GM18505 (cell line): ENCODE measurements around the gene CA7.

ENCODE experiments used
- ATAC-seq: cut with Tn5 transposase; IDR thresholded peaks from one replicate; pipeline ENCODE4 v1.9.1; 2021; ENCODE audit not compliant: unreplicated experiment
- POLR2A ChIP-seq: IDR thresholded peaks from 4 replicates; pipeline ENCODE4 v1.6.1; 2011; ENCODE audit warnings: borderline replicate concordance; ENCODE audit not compliant: insufficient read depth, insufficient read length; ENCODE audit errors: extremely low read depth

CA7 gene

DNA sequence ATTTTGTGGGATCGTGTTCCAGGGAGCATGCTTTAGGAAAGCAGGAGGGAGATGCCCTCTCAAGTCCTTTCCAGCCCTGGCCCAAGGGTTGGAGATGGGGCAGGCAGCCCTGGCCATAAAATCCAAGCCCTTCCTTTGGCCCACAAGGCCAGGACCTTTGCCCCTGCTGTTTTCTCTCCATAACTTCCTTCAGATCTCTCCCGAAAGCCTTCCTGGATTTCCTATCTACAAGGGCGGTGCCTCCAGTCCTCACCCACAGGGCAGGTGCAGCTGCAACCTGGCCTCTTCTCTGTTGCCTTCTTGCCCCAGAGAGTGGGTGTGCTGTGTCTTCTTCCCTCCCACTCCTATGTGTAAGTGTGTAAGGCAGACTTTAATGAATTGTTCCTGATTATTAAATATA is 27.6 kb downstream of the CA7 start:
- TF ChIP-seq POLR2A, result no peak
- ATAC-seq, result no peak

DNA sequence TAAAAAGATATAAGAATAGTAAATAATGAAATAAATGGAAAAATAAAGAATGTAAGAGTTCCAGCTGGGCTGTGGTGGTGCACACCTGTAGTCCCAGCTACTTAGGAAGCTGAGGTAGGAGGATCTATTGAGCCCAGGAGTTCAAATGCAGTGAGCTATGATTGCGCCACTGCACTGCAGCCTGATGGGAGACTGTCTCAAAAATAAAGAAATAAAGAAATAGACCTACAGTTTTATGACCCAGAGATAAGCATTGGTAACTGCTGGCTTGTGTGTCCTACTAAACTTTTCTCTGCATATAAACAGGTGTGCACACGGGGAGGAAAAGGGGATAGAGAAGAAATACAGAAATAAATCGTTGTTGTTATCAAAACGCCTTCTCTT is 28.3 kb downstream of the CA7 start:
- no peak for TF ChIP-seq POLR2A
- no peak for ATAC-seq

DNA sequence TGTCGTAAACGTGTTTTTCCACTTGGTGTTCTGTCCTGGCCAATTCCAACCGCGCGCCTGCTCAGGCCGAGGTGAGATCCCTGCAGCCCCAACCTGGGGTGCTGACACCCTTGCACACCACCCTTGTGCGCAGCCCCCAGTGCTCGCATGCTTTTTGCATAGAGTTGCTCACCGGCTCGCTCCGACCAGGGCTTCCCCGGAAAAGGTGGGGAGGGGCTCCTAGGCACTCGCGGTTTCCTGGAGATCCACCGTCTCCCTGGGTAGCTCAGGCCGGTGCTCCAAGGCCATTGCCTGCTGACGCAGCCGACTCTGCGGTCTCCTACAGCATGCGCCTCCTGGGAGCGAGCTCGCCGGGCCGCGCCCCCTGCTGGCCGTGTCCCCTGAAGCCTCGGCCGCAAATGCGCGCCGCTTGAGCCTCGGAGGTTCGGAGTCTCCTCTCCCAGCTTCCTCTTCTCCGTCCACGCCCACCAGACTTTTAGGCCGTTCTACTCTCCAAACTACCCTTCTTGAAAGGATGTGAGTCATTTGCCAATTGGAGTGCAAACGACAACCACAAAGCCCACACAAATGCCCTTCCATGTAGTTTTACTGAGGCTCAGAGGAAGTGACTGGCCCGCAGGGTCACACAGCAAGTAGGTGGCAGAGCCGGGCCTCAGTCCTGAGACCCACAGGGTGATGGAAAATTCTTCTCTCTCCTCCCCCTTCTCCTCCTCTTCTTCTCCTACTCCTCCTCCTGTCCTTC is 28.9 kb downstream of the CA7 start:
- peak; percentile 92 for ATAC-seq
- no peak for TF ChIP-seq POLR2A

DNA sequence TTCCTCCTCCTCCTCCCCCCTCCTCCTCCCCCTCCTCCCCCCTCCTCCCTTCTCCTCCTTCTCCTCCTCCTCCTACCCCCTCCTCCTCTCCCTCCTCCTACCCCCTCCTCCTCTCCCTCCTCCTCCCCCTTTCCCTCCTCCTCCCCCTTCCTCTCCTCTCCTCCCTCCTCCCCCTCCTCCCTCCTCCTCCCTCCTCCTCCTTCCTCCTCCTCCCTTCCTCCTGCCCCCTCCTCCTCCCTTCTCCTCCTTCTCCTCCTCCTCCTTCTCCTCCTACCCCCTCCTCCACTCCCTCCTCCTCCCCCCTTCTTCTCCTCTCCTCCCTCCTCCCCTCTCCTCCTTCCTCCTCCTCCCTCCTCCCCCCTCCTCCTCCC is 29.5 kb downstream of the CA7 start:
- no peak for ATAC-seq
- no peak for TF ChIP-seq POLR2A

DNA sequence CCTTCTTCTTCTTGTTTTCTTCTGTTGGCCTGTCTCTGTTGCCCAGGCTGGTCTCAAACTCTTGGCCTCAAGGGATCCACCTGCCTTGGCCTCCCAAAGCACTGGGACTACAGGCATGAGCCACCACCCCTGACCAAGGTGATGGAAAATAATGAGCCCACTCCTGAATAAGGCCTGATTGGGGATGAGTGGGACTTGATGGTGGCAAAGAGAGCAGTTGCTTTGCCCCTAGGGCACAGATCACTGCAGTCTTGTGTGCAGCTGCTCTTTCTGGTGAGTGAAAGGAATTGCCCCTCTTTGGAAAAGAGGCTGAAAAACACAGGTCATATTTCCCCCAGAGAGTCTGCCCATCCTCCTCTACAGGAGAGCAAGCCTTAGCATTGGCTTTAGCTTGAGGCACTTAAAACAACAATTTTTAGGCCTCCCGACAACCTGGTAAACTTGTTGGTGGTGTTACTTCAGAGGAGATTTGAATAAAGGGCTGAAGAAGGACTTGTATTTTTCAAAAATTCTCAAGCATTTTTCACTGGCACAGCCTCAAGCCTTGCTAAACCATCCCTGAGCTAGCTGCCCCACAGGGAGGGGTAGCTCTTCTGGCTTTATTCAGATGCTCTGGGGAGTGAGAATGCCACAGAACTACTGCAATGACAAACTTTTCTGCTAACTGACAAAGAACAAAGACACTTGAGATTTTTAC is 30.0 kb downstream of the CA7 start:
- no peak for TF ChIP-seq POLR2A
- no peak for ATAC-seq

DNA sequence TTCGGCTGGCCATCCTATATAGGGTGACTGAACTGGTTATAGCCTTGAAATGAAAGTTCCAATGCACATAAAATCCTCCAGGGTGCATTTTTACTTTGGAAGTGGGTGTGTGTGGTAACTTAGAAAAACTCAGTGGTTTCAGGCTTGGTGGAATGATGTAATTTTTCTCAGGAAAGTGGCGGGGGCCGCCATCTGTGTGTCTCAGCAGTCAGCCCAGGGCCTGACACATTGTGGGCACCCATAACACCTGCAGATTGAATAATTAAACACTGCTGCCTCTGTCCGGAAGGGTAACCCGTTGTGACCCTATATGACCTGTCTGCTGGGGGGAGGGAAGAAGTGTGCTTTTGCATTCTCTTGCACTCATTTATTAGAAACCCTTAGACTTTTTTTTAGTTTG is 33.9 kb downstream of the CA7 start:
- ATAC-seq, result no peak
- no peak for TF ChIP-seq POLR2A

DNA sequence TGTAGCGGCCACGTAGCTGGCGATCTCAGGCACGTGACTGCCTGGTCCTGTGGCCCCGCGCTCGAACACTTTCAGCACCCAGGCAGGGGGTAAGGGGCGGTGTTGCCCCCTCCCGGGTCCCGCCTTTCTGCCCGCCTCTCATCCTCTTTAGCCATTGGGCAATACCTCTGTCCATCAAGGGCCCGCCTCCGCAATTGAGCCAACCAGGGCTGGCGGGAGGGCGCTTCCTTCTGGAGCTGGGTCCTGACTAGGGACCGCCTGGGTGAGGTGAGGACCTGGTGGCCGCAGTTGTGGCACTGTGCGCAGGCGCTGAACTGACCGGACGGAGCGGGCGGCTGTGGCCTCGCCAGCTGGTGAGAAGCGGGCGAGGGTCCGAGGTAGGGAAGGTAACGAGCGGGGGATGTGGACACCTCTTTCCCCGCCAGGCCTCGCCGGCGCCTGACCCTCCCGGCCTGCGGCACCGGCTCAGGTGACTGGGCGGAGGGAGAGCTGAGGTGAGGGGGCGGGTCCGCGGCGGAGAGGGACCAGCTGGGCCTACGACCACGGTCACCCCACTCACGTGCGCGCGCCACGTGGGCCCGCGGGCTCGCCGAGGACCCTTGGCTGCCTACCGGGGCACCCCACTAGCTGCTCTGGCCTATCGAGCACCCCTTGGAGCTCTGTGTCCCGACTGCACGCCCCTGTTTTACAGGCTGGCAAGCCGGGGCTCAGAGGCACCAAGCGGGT is 36.2 kb downstream of the CA7 start, which contains the start of gene PDP2:
Gene PDP2 (plus strand): TSS at position 228 of the 726 bp plus-strand sequence. CDS start 3,770 bp downstream, outside the sequence.
- peak; percentile 97 for ATAC-seq

DNA sequence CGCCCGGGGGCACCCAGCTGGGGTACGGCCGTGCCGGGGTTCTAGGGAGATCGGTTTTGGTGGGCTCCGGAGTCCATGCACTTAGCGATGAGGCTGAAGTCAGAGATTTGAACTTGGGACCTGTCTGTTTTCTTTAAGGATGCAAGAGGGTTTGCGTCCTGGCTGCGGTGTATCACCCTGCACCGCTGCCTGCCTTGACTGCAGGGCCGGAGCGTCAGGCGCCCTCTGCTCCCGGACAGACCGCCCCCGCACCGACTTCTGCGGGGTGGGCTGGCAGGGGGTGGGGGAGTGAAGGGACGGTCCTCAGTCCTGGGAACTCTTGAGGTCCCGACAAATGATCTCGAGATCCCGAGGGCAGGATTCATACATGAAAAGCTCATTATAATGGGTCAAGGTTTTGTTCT is 36.8 kb downstream of the CA7 start:
- ATAC-seq, result no peak
- TF ChIP-seq POLR2A, result no peak

More for the DNA sequence above, 36.2 kb downstream of the CA7 start, which contains the start of gene PDP2:
- TF ChIP-seq POLR2A, result peak; percentile 83

DNA sequence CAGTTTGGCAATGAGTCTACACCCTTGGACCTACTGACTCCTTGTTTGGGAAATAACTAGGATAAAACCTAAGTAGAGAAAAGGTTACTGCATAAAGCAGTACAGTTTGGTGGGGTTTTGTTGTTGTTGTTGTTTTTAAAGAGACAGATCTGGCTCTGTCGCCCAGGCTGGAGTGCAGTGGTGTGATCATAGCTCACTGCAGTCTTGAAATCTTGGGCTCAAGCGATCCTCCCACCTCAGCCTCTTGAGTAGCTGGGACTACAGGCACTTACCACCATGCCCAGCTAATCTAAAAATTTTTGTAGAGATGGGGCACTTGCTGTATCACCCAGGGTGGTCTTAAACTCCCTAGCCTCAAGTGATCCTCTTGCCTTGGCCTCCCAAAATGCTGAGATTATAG is 37.3 kb downstream of the CA7 start:
- TF ChIP-seq POLR2A, result no peak
- no peak for ATAC-seq

DNA sequence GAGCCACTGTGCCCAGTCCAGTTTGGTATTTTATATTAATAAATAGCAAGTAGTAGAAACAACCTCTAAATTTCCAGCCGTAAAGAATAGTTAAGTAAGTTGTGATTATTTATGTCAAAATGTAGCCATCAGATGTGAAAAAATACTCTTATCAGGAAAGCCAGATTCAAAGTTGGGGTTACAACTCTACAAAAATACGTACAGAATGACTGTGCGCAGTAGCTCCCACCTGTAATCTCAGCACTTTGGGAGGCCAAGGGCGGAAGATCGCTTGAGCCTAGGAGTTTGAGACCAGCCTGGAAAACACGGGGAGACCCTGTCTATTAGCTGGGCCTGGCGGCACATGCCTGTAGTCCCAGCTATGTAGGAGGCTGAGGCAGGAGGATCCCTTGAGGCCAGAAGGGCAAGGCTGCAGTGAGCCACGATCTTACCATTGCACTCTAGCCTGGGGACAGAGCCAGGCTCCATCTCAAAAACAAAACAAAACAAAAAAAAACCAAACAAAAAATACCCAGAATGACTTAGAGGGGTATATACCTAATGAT is 37.8 kb downstream of the CA7 start:
- ATAC-seq, result no peak
- no peak for TF ChIP-seq POLR2A

DNA sequence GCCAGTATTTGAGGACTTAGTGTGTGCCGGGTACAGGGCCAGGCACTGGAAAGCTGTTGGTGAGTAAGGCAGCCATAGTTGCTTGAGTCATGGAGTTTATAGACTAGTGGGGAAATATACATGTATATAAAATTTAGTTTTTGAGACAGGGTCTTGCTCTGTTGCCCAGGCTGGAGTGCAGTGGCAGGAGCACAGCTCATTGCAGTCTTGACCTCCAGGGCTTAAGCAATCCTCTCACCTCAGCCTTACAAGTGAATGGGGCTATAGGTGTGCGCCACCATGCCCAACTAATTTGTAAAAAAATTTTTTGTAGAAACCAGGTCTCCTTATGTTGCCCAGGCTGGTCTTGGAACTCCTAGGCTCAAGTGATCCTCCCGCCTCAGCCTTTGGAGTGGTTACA is 38.5 kb downstream of the CA7 start:
- no peak for ATAC-seq
- no peak for TF ChIP-seq POLR2A

DNA sequence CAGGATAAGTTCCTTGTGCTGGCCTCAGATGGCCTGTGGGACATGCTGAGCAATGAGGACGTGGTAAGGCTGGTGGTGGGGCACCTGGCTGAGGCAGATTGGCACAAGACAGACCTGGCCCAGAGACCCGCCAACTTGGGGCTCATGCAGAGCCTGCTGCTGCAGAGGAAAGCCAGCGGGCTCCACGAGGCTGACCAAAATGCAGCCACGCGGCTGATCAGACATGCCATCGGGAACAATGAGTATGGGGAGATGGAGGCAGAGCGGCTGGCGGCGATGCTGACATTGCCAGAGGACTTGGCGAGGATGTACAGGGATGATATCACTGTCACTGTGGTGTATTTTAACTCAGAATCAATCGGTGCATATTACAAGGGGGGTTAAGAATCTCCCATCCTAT is 41.3 kb downstream of the CA7 start:
- ATAC-seq, result no peak
- no peak for TF ChIP-seq POLR2A

DNA sequence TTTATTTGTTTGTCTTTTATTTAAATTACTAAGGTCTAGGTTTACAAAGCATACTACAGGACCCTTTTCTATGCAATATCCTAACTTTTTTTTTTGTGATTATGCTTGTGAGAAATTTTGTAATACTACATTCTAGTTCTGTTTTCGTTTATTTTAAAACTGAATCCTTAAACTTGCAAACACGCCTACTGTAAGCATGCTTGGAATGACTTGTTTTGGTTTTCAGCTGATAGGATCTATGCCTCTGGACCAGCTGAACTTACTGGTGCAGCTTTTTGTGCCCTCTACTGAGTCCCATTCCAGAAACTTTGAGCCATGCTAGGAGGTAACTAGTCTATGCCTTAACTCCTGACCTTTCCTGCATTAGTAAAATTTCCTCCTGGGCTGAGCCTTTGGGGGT is 42.1 kb downstream of the CA7 start:
- ATAC-seq, result no peak
- no peak for TF ChIP-seq POLR2A

DNA sequence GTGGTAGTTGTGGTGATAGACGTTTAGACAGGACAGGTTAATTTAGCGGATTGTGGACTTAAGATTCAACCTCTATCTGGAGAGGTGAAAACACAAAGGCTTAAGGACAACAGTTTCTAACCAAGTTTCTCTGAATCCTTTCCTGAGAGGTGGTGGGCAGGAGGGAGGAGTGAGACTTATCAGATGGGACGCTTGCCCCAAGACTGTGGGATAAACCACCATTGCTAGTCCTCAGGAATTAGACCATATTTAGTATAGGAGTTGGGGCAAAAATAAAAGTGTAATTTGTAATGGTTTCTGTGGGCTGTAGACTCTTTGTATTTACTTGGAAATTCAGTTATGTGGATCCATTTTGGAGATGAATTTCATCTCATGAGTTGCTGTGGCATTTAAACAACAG is 42.7 kb downstream of the CA7 start:
- no peak for ATAC-seq
- TF ChIP-seq POLR2A, result no peak
